GM11168 (cell line): ENCODE data around the gene TTC39B.
"Not testable (repeated sequence)": the region's sequence is repeated elsewhere in the genome, so short reads cannot be mapped to it uniquely, and the experiment has no call there.

Experiments
- in situ Hi-C: fragments of 300-500 bp; cut with MboI; formaldehyde crosslinking; loops from one replicate; pipeline ENCODE4 v1.12.0; 2022; ENCODE audit warnings: low sequenced_read_pairs; ENCODE audit not compliant: unreplicated experiment

Gene TTC39B

GRCh38 chr9:15233941-15234490, 73.0 kb downstream of the TTC39B start:
- in situ Hi-C loops, result not testable (repeated sequence)

GRCh38 chr9:15232706-15233280, 74.2 kb downstream of the TTC39B start:
- in situ Hi-C loops, result not testable (repeated sequence)

GRCh38 chr9:15231788-15232635, 75.0 kb downstream of the TTC39B start:
- in situ Hi-C loops, result no loop called here

GRCh38 chr9:15229409-15229808, 77.6 kb downstream of the TTC39B start:
- in situ Hi-C loops, result no loop called here

- in situ Hi-C loops, result no loop called here
Observed at GRCh38 chr9:15227491-15227890, 79.5 kb downstream of the TTC39B start.

GRCh38 chr9:15225564-15226126, 81.4 kb downstream of the TTC39B start:
- in situ Hi-C loops, result no loop called here

- in situ Hi-C loops, result loop anchor here (25.0 kb wide), 1 partner anchor 415 kb away; no protein-coding TSS in a partner anchor
Observed at GRCh38 chr9:15222313-15222712, 84.7 kb downstream of the TTC39B start.

- in situ Hi-C loops, result loop anchor here (25.0 kb wide), 1 partner anchor 416 kb away; no protein-coding TSS in a partner anchor
Observed at GRCh38 chr9:15221746-15222145, 85.3 kb downstream of the TTC39B start.

GRCh38 chr9:15220658-15221318, 86.2 kb downstream of the TTC39B start:
- in situ Hi-C loops, result loop anchor here (25.0 kb wide), 1 partner anchor 417 kb away; no protein-coding TSS in a partner anchor

GRCh38 chr9:15219546-15219945, 87.5 kb downstream of the TTC39B start:
- in situ Hi-C loops, result loop anchor here (25.0 kb wide), 1 partner anchor 418 kb away; no protein-coding TSS in a partner anchor

- in situ Hi-C loops, result loop anchor here (25.0 kb wide), 1 partner anchor 418 kb away; no protein-coding TSS in a partner anchor
Observed at GRCh38 chr9:15218994-15219393, 88.0 kb downstream of the TTC39B start.

GRCh38 chr9:15213249-15213648, 93.8 kb downstream of the TTC39B start:
- in situ Hi-C loops, result loop anchor here (25.0 kb wide), 1 partner anchor 424 kb away; no protein-coding TSS in a partner anchor

- in situ Hi-C loops, result loop anchor here (25.0 kb wide), 1 partner anchor 425 kb away; no protein-coding TSS in a partner anchor
Observed at GRCh38 chr9:15211815-15212495, 95.1 kb downstream of the TTC39B start.

GRCh38 chr9:15211160-15211814, 95.7 kb downstream of the TTC39B start:
- in situ Hi-C loops, result loop anchor here (25.0 kb wide), 1 partner anchor 426 kb away; no protein-coding TSS in a partner anchor

- in situ Hi-C loops, result loop anchor here (25.0 kb wide), 1 partner anchor 430 kb away; no protein-coding TSS in a partner anchor
Observed at GRCh38 chr9:15206903-15207696, 99.9 kb downstream of the TTC39B start.

GRCh38 chr9:15205632-15206420, 101.2 kb downstream of the TTC39B start:
- in situ Hi-C loops, result loop anchor here (25.0 kb wide), 1 partner anchor 431 kb away; no protein-coding TSS in a partner anchor

- in situ Hi-C loops, result loop anchor here (25.0 kb wide), 1 partner anchor 434 kb away; no protein-coding TSS in a partner anchor
Observed at GRCh38 chr9:15203581-15203980, 103.4 kb downstream of the TTC39B start.
